Skin of body (tissue), 2 donors: Measurements from ENCODE around the gene NFIA. TPM values are rescaled to one million over a fixed set of nuclear protein-coding genes. Genes with fewer than 3 reads are reported as not detected.

Experiments used
- DNase-seq: peaks from one replicate; lab custom pipeline; 2025; lab: John Stamatoyannopoulos, UW
- total RNA-seq: library from RNA; depleted of rRNA; stranded (reverse); fragments of >200 nt; gene quantifications from one replicate; pipeline ENCODE4 v1.2.3, GENCODE V29; 2014

NFIA gene
- total RNA-seq, 1 donor from 2014 or later, result 47.7 TPM

DNA sequence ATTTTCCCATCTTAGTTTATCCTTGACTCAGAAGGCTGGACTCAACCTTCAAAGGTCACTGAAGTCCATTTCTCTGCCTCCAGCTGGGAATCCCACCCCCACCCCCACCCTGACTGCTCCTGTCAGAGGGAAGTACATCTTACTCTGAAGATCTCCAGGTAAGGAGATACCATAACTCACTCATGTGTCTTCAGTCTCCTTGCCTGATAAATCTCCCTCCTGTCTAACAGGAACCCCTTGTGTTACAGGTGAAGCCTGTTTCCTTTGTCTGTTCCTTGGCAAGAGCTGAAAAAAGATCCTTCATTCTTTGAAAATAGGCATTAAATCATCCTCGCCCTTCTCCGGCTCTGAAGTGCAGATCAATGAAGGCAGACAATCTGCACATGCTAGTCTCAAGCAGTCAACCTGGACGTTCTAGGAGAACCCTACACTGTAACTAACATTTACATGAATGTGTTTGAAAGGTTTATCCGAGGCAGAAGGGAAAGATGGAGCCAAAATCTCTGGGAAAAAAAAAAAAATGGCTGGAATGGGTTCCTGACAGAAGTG, 392.0 kb downstream of the NFIA start:
- DNase-seq, result no peak

DNA sequence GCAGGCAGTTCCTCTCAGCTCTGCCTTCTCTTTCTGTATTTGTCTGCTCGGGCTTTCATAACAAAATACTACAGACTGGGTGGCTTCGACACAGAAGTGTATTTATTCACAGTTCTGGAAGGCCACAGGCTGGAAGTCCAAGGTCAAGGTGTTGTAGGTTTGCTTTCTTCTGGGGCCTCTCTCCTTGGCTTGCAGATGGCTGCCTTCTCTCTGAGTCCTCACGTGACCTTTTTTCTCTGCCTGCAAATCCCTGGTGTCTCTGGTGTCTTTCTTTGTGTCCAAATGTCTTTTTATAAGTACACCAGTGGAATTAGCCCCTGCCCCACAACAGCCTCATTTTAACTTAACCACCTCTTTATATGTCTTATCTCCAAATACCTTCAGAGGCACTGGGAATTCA, 392.6 kb downstream of the NFIA start:
- DNase-seq, result no peak

DNA sequence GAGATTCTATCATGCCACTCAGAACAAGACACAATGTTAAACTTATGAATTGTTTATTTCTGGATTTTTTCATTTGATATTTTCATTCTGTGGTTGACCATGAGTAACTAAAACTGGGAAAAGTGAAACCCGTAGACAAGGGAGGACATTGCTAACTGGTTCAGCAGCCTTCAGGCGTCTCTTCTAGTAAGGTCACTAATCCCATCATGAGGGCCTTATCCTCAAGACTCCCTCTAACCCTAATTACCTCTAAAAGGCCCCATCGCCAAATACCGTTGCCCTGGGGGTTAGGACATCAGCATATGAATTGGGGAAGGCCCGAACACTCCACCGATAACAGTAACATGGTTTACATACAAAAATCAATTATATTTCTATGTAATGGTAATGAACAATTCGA, 394.9 kb downstream of the NFIA start:
- no peak for DNase-seq

DNA sequence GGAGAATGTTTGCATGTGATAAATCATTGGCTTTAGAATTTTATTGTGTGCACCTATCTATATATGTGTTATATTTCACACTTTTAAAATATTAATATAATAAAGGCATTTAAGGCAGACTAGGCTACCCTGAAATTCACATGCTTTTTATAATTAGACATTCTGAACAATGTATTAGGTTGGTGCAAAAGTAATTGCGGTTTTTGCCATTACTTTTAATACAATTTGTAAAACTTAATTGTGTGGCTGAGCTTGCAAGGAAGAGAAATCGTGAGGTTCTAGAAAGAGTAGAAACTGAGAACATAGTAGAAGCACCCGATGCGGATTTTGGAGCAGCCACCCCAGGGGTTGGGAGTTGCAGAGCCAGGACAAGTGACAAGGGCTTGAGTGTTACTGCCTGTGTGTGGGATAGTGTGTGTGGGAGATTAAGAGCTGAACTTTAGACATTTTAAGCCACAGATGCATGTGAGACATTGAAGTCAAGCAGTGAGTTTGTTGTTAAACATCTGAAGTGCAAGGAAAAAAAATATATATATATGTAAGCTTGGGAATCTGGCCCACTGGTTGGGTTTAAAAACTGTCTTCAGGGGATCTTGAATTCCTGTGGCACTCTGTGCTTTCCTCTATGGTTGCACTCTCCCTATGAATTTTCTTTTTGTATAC, 398.0 kb downstream of the NFIA start:
- DNase-seq, result no peak

DNA sequence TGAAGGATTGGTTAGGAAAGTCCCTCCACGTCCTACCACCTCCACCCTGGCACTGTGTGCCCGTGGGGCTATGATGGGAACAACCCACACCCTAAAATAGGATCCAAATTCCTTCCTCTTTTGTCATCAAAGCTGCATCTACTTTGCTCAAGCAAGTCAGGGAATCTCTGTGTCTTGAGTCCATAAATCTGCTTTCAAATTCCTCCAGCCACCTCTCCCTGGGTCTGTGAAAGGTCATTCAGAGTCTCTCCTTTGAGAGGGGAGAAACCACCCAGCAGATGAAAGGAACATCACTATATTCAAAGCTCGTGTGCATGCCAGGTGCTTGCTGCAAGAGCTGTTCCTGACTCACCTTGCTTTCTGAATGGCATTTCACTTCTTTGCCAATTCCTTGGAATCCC, 399.0 kb downstream of the NFIA start:
- DNase-seq, result no peak

DNA sequence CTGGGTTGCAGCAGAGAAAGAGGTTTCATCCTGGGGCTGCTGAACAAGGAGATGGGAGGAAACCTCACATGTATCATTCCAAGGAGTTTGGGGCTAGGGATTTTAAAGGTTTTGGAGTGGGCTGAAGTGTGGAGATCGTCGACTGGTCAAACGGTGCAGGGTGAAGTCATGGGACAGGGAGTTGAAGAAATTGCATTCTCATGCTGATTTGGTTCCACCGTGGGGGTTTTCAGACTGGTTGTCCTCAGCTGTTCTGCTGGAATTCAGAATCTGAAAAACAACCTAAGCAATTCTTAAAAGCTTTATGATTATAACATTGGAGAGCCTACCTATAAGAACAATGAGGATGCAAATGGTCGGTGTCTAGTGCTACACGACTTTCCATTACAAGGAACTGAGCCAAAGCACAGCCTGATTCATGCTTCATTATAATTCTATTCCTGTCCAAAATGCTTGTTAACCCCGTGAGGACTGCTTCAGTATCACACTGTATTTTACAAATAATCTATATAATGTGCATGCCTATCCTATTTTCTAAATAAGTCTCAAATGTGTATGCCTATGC, 399.9 kb downstream of the NFIA start:
- DNase-seq, result no peak

DNA sequence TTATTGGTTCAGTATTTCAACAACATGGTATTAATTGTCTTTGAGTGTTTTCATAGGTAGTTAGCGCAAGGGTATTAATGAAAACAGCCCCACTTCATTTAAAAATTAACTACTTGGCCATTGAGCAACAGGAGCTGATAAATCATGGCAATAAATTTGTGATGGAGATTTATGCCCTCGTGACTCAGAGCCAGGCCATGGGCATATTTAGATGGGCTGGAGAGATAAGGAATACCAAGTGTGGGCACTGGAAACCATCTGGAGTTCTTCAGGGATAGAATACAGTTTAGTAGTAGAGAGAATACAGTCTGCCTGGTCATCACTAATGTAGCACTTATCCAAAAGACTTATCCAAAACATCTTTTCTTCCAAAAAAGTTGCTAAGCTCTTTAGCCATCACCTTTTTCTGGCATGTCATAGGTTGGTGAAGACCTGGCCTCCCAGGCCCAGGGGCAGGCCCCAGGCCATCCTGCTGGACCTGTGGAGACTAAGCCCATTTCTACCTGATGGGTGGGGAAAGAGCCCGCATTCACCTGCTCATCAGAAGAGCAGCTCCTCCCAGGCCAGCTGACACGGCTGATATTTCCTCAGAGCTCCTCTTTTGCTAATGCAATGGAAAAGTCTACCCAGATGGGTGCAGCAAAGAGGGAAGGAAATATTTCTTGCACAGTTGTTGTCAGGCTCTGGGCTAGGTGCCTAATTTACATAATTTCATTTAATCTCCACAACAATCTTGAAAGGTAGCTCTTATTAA, 404.6 kb downstream of the NFIA start:
- no peak for DNase-seq

DNA sequence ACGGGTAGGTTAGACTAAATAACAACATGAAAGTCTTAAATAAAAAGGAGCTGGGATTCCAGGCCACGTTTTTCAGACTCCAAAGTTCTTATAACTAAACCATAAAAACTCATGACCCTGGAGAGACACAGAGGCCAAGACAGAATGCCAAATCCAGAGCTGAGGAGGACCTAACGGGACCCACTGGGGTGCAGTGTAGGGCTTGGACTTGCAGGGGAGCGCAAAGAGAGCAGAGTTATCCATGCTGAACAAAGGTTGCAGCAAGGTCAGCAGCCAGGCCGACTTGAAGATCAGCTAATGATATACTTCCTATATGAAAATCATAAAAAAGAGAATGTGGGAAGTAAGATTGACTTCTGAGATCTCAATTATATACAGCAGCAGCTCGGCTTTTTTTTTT, 405.4 kb downstream of the NFIA start:
- peak; percentile 45 for DNase-seq

DNA sequence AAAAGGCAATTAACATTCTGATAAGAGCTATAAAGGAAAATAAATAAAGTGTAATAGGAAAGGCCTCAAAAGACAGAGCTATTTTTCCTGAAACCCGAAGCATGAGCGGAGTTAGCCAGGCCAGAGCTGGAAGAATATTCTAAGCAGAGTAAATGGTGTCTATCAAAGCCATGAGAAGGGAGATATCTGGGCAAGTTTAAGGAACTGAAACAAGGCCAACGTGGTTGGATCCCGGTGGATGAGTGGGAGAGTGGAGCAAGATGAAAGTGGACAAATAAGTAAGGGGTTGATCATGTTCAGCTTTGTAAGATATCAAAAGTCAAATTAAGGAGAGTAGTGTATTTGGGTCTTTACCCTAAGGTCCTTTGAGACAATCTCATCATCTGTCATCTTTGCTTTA, 408.6 kb downstream of the NFIA start:
- no peak for DNase-seq

DNA sequence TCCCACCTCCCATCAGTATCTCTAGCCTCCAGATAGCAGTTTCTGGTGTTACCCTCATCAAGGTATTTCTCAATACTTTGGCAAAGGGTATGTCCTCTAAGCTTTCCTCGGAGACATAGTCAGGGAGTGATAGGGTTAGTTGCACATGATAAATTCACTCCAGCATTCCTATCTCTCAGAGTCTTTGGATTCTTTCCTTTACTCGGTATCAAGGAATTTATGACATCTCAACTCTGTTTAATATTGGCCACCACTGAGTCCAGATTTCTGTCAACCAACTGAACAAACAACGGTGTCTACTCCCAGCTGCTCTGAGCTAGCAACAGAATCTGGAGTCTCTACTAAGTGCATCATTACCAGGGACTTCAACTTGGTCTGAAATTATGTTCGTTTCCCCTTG, 409.1 kb downstream of the NFIA start:
- peak; percentile 76 for DNase-seq

DNA sequence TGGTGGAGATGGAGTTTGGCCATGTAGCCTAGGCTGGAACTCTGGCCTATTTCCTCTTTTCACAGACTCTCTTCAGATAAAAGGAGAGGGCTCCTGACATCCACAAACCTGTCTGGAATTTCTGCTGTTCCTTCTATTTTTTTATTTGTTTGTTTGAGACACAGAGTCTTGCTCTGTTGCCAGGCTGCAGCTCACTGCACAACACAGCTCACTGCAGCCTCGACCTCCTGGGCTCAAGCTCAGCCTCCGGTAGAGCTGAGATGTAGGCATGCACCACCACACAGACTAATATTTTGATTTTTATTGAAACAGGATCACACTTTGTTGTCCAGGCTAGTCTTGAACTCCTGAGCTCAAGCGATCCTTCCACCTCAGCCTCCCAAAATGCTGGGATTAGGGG, 411.6 kb downstream of the NFIA start:
- no peak for DNase-seq

DNA sequence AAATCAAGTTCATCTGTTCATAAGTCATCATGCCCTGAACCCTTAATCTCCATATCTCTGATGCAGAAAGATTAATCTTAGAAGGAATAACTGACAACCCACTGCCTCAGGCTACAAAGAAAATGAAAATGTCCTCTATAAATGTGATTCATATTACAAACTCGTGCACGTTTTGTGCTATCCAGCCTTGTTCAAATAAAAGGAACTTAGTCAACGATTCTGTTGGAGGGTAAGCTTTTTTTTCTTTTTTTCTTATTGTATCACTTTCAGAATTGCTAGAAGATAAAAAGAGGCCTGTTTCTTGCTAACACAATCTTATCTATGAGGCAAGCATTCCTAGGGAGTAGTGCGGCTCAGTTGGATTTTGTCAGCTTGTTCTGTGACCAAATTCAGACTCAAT, 414.1 kb downstream of the NFIA start:
- DNase-seq, result no peak

DNA sequence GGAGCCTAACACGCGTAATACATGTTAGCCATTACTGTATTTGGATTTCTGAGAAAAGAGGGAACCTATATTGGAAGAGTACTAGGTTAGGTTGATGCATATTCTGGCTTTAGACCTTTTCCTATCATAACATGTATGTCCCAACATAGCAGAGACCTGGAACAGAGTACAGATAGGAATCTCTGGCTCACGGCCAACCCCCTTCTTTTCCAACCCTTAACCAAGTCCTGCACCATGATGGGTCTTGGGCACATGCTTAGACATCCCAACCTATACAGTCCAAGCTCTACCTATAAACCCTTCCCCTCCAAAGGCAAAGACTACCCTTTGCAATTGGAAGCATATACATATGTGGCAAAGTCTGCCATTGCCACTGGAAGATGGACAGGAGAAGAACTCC, 414.7 kb downstream of the NFIA start:
- DNase-seq, result no peak

DNA sequence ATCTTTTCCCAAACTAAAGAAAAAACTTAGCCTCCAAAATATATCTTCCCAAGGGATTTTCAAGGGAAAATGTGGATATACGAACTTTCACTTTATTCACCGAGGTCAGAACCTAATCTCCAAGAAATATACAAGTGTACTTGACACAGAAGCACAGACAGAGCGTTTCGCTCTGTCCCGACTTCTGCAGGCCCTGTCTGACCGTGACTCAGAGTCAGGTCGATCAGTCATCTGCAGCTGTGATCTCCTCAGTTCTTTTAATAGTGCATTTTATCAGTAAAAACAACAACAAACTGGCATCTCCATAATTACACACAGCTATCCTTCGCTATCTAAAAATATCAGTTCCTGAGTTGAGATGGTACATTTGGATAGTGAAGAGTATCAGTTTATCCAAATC, 416.0 kb downstream of the NFIA start:
- DNase-seq, result no peak

DNA sequence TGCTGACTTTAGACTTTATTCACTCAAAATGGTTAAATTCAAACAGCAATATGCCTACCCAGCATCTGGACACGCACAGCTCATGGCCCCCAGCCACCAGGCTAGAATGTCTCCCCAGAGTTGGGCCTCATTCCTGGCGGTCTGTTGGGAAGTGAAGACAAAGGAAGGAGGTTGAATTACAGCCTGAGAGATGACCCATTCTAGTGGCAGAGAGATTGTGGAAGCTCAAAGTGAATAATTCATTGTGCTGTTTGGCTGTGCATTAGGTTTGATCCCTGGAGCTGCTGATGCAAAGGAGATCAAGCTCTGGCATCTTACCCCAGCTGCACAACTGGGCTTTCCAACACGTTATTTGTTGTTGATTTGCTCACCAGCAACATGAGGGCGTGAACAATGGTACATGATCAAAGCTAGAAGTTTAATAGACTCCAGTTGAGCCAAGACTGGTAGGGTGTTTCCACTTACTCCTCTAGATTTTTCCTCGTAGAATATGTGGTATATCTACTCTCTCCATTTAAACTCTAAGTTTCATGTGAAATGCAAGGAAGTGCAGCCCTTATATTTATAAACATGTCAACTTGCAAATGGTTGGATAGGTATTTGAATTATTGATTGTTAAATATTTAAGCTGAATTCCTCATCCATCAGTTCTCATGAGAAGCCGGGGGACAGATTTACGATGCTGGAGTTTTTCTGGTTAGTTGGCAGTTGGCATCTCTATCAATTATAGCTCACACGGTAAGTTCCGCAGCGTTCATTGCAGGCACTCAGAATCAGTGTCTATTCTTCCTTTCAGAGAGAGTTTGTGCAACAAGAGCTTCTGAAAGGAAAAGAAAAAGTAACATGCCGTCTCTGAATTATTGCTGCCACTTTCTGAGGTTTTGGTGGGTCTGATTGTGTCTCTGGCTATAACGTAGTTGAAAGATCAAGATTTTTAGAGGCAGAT, 419.9 kb downstream of the NFIA start:
- peak; percentile 49 for DNase-seq

DNA sequence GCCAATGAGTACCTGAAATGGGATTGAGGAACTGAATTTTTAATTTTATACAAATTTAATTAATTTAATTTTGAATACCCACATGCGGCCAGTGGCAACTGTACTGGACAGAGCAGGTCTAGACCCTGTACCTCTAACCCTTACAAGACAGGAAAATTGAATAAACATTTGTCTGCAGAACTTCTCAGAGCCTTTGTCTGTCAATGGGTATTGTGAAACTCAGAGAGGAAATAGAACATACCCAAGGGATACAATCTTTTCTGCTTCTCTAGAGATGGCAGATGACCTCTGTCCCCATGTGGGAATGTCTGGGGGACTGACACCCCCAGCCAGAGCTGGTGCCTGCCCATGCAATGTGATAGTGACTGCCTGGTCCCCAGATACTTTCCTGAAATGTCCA, 421.9 kb downstream of the NFIA start:
- no peak for DNase-seq

DNA sequence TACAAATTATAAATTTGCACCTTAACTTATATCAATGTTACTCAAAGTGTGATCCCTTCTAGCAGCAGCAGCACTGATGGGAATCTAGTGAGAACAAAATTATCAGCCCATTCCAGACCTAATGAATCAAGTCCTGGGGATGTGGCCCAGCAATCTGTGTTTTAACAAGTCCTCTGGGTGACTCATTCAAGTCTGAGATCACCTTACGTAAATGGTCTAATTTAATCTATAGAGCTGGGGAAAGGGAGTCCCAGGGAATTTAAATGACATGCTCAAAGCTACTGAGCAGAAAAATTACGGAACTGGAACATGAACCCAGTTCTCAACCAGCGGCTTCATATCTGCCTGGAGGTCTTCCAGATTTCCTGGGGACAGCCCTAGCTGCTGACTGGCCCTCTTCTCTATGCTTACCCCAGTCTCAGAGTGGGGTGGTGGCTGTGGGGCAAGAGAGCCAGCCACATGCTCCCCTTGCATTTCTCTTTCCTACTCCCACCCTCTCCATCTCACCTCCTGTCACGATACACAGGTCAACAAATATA, 422.6 kb downstream of the NFIA start:
- no peak for DNase-seq

DNA sequence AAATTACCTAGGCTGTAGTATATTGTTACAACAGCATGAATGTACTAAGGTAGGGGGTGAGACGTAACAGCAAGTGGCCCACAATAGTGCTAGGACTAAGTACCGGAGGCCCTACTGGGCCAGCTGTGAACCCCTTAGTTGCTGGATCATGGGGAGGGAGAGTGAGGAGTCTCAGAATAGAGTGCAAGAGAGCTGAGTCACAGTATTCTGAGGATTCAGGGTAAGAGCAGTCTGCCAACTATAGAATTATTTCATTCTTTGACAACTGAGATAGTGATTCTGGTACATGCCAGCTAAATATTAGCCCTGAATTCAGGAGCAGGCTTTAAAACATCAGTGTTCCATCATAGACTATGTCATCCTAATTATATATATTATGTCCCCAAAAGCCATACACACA, 423.9 kb downstream of the NFIA start:
- no peak for DNase-seq

DNA sequence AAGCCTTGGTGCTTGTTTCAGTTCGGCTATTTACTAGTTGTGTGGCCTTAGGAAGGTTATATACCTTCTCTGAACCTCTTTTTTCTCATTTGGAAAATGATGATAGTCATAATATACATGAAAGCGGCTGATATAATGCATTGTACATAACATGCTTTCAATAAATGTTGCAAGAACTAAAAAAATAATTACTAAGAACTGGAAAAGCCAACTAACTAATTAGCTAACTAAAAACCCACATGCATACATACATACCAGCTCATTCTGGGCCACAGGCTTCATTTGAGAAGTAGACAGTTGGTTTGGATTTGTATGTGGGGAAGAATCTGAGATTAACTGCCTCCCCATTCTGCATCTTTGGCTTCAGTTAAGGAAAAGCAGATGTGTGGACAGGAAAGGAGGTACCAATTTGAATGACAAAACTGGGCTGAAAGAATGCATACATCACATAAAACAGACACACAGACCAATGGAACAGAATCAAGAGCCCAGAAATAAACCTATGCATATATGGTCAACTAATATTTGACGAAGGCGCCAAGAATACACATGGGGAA, 424.7 kb downstream of the NFIA start:
- peak; percentile 11 for DNase-seq
